HepG2 (cell line): ENCODE results near the gene FUBP3. TPM values are rescaled to one million over a fixed set of nuclear protein-coding genes. Genes with fewer than 3 reads are reported as not detected.

Source experiments
- ATAC-seq: fragments of 200-7000 bp; cut with Tn5 transposase; 3 replicates; pipeline ENCODE4 v1.9.1; 2020; ENCODE audit warnings: mild to moderate bottlenecking, moderate library complexity
- BruUV-seq: library from RNA; stranded (reverse); fragments of 400-500 nt; replicated peaks from 2 replicates; lab custom pipeline; 2021; lab: Mats Ljungman, UMichigan
- CTCF ChIA-PET: fragments of 300-600 bp; formaldehyde crosslinking; extraction: SDS; loops from one replicate; lab custom pipeline; 2021; ENCODE audit warnings: low total read pairs, inconsistent platforms, low intra/inter-chr PET ratio; lab: Yijun Ruan, JAX
- POLR2A ChIA-PET: fragments of 350-600 bp; sonication (Branson Sonifier 250); formaldehyde crosslinking; loops from one replicate; lab custom pipeline; 2020; ENCODE audit warnings: antibody characterized with exemption, inconsistent platforms; lab: Yijun Ruan, JAX
- DNase-seq: peaks from one replicate; pipeline ENCODE4 v3.0.0-alpha.2; 2015; ENCODE audit warnings: low spot score
- FAIRE-seq: peaks from 3 replicates; lab custom pipeline; 2011; peaks lifted over from hg19 to GRCh38; lab: Jason Lieb, UNC
- H2AFZ ChIP-seq: one replicate; pipeline ENCODE4 v1.6.1; 2011; ENCODE audit warnings: low read length, inconsistent platforms
- H3K27ac ChIP-seq: fragments of 300-600 bp; 3 replicates; pipeline ENCODE4 v1.8.0; 2011; ENCODE audit warnings: mixed run types, mild to moderate bottlenecking, mixed read lengths, low read length, inconsistent platforms; ENCODE audit not compliant: insufficient read depth; ENCODE audit errors: extremely low read length
- H3K27me3 ChIP-seq, 2 experiments: fragments of 200-600 bp in 1 of 2; 2 replicates in 1 of 2; 3 replicates in 1 of 2; pipeline versions ENCODE4 v1.6.0 to v1.8.0; 2011; ENCODE audit warnings: low read length in 2 of 2, mild to moderate bottlenecking in 2 of 2, moderate library complexity in 2 of 2, inconsistent platforms in 1 of 2; ENCODE audit not compliant: insufficient read depth in 2 of 2, control insufficient read depth in 1 of 2
- H3K36me3 ChIP-seq, 2 experiments: fragments of 200-600 bp in 1 of 2; replicated peaks in 1 of 2; 2 replicates in 1 of 2; 3 replicates in 1 of 2; pipeline versions ENCODE4 v1.5.1 to v1.8.0; 2011; ENCODE audit warnings: low read length in 2 of 2, inconsistent platforms in 1 of 2; ENCODE audit not compliant: insufficient read depth in 2 of 2, control insufficient read depth in 1 of 2
- H3K4me1 ChIP-seq: 2 replicates; pipeline ENCODE4 v1.5.1; 2012; ENCODE audit warnings: low read length, inconsistent platforms; ENCODE audit not compliant: insufficient read depth
- H3K4me2 ChIP-seq: 2 replicates; pipeline ENCODE4 v1.6.0; 2011; ENCODE audit warnings: low read depth, low read length, inconsistent platforms
- H3K4me3 ChIP-seq, 3 experiments: fragments of 200-600 bp in 1 of 3; sonication (generic), shearing (Covaris generic) in 1 of 3; replicated peaks in 1 of 3; 2 replicates each; pipeline ENCODE4 v1.5.1; 2011 to 2016; ENCODE audit warnings: low read length in 3 of 3, inconsistent platforms in 2 of 3, low read depth in 2 of 3, mild to moderate bottlenecking in 2 of 3, control low read depth in 1 of 3, mixed read lengths in 1 of 3; ENCODE audit not compliant: insufficient read depth in 1 of 3
- H3K79me2 ChIP-seq: one replicate; pipeline ENCODE4 v1.6.1; 2011; ENCODE audit warnings: low read length, inconsistent platforms; ENCODE audit not compliant: insufficient read depth
- H3K9ac ChIP-seq: 2 replicates; pipeline ENCODE4 v1.6.0; 2011; ENCODE audit warnings: mild to moderate bottlenecking, low read depth, low read length, inconsistent platforms; ENCODE audit not compliant: insufficient read depth
- H3K9me3 ChIP-seq: 2 replicates; pipeline ENCODE4 v1.5.1; 2012; ENCODE audit warnings: mild to moderate bottlenecking, low read length
- H4K20me1 ChIP-seq: 2 replicates; pipeline ENCODE4 v1.6.0; 2011; ENCODE audit warnings: inconsistent platforms, mild to moderate bottlenecking, low read length, moderate library complexity; ENCODE audit not compliant: insufficient read depth
- GFI1 ChIP-seq: sonication (generic); formaldehyde crosslinking; IDR thresholded peaks from 2 replicates; pipeline ENCODE4 v1.5.0; 2020; ENCODE audit warnings: missing genetic modification reagents, mild to moderate bottlenecking, borderline replicate concordance
- NR2F1 ChIP-seq, 2 experiments: fragments of 450-650 bp in 1 of 2; formaldehyde crosslinking in 1 of 2; IDR thresholded peaks; 2 replicates each; pipeline versions ENCODE4 v1.5.0 to v1.6.1; 2016 to 2020; ENCODE audit warnings: mild to moderate bottlenecking in 1 of 2, missing compliant biosample characterization in 1 of 2, missing genetic modification reagents in 1 of 2, moderate library complexity in 1 of 2
- SIX4 ChIP-seq: sonication (generic); formaldehyde crosslinking; IDR thresholded peaks from 2 replicates; pipeline ENCODE4 v1.4.0; 2020; ENCODE audit warnings: missing genetic modification reagents
- SMARCE1 ChIP-seq: fragments of 450-650 bp; IDR thresholded peaks from 2 replicates; pipeline ENCODE4 v1.6.1; 2017; ENCODE audit warnings: borderline replicate concordance
- ZBTB3 ChIP-seq: sonication (generic); formaldehyde crosslinking; IDR thresholded peaks from 2 replicates; pipeline ENCODE4 v1.4.0; 2020; ENCODE audit warnings: low read depth, mild to moderate bottlenecking, moderate library complexity, missing genetic modification reagents, borderline replicate concordance
- ZNF160 ChIP-seq: sonication (generic); formaldehyde crosslinking; IDR thresholded peaks from 2 replicates; pipeline ENCODE4 v1.8.0; 2022; ENCODE audit warnings: mild to moderate bottlenecking, inconsistent platforms, missing genetic modification reagents
- ZNF431 ChIP-seq: sonication (generic); formaldehyde crosslinking; IDR thresholded peaks from 2 replicates; pipeline ENCODE4 v1.9.0; 2022; ENCODE audit warnings: missing genetic modification reagents, low read depth, mild to moderate bottlenecking, borderline replicate concordance
- ZNF446 ChIP-seq: sonication (generic); formaldehyde crosslinking; IDR thresholded peaks from 2 replicates; pipeline ENCODE4 v1.5.0; 2020; ENCODE audit warnings: mild to moderate bottlenecking, missing genetic modification reagents
- WGBS: methylation state at CpG from one replicate; pipeline ENCODE4 v1.1.6; 2017; ENCODE audit warnings: low lambda C conversion rate; 5-methylcytosine and 5-hydroxymethylcytosine counted together
- in situ Hi-C: cut with HindIII; loops from 2 replicates; pipeline ENCODE4 v1.10.0; 2017; ENCODE audit warnings: low pct_unique_long_range_greater_than_20kb; ENCODE audit not compliant: extremely low pct_ligation_motif_present
- intact Hi-C: fragments of 100-400 bp; cut with micrococcal nuclease; formaldehyde crosslinking; loops from one replicate; pipeline ENCODE4 v1.10.0; 2022; ENCODE audit not compliant: unreplicated experiment
- polyA plus RNA-seq, 8 experiments: library from polyadenylated mRNA; depleted of rRNA in 3 of 8; stranded (reverse) in 7 of 8; unstranded in 1 of 8; fragments of >200 nt; fragmentation: Illumina TruSeq in 4 of 8; extraction: Trizol in 4 of 8; gene quantifications; 2 replicates each; pipeline versions ENCODE4 v1.2.1 to v1.2.3, GENCODE V29; 2011 to 2016; ENCODE audit warnings: low read depth in 4 of 8, missing spikeins in 1 of 8, mixed read lengths in 1 of 8; ENCODE audit not compliant: insufficient read depth in 1 of 8
- total RNA-seq, 5 experiments: library from RNA; depleted of rRNA; stranded (reverse); fragments of >200 nt; fragmentation: Illumina TruSeq; extraction: Trizol; gene quantifications; 2 replicates each; pipeline ENCODE4 v1.2.3, GENCODE V29; 2016; ENCODE audit warnings: low read depth in 1 of 5
- TF ChIP-seq, protein P1 (sequence below): sonication (generic); formaldehyde crosslinking; IDR thresholded peaks from 2 replicates; pipeline ENCODE4 v1.4.0; 2020; ENCODE audit warnings: missing genetic modification reagents

The FUBP3 gene
- total and polyA plus RNA-seq, 2 of the 13 experiments (the other 11 are each of a cell fraction or from before 2014, with no cell fraction given) = 28.7 to 40.0 TPM

- Histone ChIP-seq H3K9ac (no peak overlapping the region), H3K27me3 (no peaks in the 10 kb centered on the region), H2AFZ (no peak overlapping the region), H3K79me2 (no peaks in the 10 kb centered on the region), H3K36me3 (peaks cover 42 to 84% of the 10 kb centered on the region in 2 experiments), H3K4me1 (no peaks in the 10 kb centered on the region), H3K27ac (no peak overlapping the region), H3K9me3 (no peaks in the 10 kb centered on the region), H4K20me1 (peaks cover 2% of the 10 kb centered on the region; the same call in 1 of the 2 replicates), H3K4me3 (no peak overlapping the region), H3K4me2 (no peak overlapping the region)
- WGBS = 98% methylated on average over 12 of the region's 13 CpGs
- in situ Hi-C loops = no loop called here
- ChIA-PET POLR2A (no interaction called here), CTCF (no interaction called here)
- intact Hi-C loops = no loop called here
- no peak for FAIRE-seq
- no TSS peak for BruUV-seq
- no peak for ATAC-seq
- TF ChIP-seq GFI1 (CRISPR knock-in tag) (no peak), NR2F1 (CRISPR knock-in tag; IDR thresholded peaks at IDR 0.05) (no peak), ZBTB3 (no peak), SIX4 (CRISPR knock-in tag) (no peak), ZNF431 (CRISPR knock-in tag) (no peak), ZNF160 (CRISPR knock-in tag) (no peak), ZNF446 (CRISPR knock-in tag) (no peak), SMARCE1 (no peak)
- TF ChIP-seq, protein P1, sequence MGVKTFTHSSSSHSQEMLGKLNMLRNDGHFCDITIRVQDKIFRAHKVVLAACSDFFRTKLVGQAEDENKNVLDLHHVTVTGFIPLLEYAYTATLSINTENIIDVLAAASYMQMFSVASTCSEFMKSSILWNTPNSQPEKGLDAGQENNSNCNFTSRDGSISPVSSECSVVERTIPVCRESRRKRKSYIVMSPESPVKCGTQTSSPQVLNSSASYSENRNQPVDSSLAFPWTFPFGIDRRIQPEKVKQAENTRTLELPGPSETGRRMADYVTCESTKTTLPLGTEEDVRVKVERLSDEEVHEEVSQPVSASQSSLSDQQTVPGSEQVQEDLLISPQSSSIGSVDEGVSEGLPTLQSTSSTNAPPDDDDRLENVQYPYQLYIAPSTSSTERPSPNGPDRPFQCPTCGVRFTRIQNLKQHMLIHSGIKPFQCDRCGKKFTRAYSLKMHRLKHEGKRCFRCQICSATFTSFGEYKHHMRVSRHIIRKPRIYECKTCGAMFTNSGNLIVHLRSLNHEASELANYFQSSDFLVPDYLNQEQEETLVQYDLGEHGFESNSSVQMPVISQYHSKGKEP (CRISPR knock-in tag) = no peak
- no peak for DNase-seq
Measured at GRCh38 chr9:130629443-130630070, 50.2 kb downstream of the FUBP3 start.
